B cell (primary cell): ENCODE results near the gene AQP6. TPM values are rescaled to one million over a fixed set of nuclear protein-coding genes. Genes with fewer than 3 reads are reported as not detected.

Experiments
- ATAC-seq: fragments of 200-7000 bp; cut with Tn5 transposase; one replicate; pipeline ENCODE4 v1.10.0; 2021; ENCODE audit warnings: low read depth, mild to moderate bottlenecking, moderate number of reproducible peaks, moderate library complexity
- CTCF ChIA-PET: fragments of 350-600 bp; sonication (Branson Sonifier 250); formaldehyde crosslinking; loops from one replicate; lab custom pipeline; 2021; ENCODE audit warnings: antibody characterized with exemption, inconsistent platforms; lab: Charles Lee
- POLR2A ChIA-PET: fragments of 350-600 bp; sonication (Branson Sonifier 250); formaldehyde crosslinking; loops from one replicate; lab custom pipeline; 2021; ENCODE audit warnings: antibody characterized with exemption; lab: Charles Lee
- DNase-seq: peaks from one replicate; pipeline ENCODE4 v3.0.0; 2013
- H2AFZ ChIP-seq: 2 replicates; pipeline ENCODE4 v1.6.1; 2012; ENCODE audit warnings: mild to moderate bottlenecking, low read depth, low read length; ENCODE audit not compliant: insufficient read depth, poor library complexity, severe bottlenecking
- H3K27ac ChIP-seq, 2 donors: 1 replicate in 1 of 2; 2 replicates in 1 of 2; pipeline ENCODE4 v1.5.1; 2012 to 2013; ENCODE audit warnings: low read length in 2 of 2, mild to moderate bottlenecking in 2 of 2, moderate library complexity in 1 of 2
- H3K27me3 ChIP-seq, 4 experiments: fragments of 200-600 bp in 1 of 4; sonication (generic) in 1 of 4; replicated peaks in 1 of 4; 1 replicate in 2 of 4; 2 replicates in 2 of 4; pipeline versions ENCODE4 v1.6.1 to v1.7.0; 2013 to 2016; ENCODE audit warnings: low read length in 3 of 4, mild to moderate bottlenecking in 2 of 4, mixed read lengths in 1 of 4, moderate library complexity in 1 of 4; ENCODE audit not compliant: insufficient read depth in 4 of 4, control insufficient read depth in 3 of 4; ENCODE audit errors: control extremely low read depth in 1 of 4
- H3K36me3 ChIP-seq, 2 experiments: replicated peaks in 1 of 2; 1 replicate in 1 of 2; 2 replicates in 1 of 2; pipeline versions ENCODE4 v1.6.1 to v1.7.1; 2013; ENCODE audit warnings: low read length in 1 of 2; ENCODE audit not compliant: insufficient read depth in 2 of 2, control insufficient read depth in 1 of 2; ENCODE audit errors: control extremely low read depth in 1 of 2, extremely low read depth in 1 of 2
- H3K4me1 ChIP-seq, 2 donors: fragments of 200-600 bp in 1 of 2; sonication (generic) in 1 of 2; 1 replicate in 1 of 2; 2 replicates in 1 of 2; pipeline versions ENCODE4 v1.5.1 to v1.6.1; 2013 to 2017; ENCODE audit warnings: low read length in 2 of 2; ENCODE audit not compliant: control insufficient read depth in 2 of 2, insufficient read depth in 2 of 2
- H3K4me2 ChIP-seq: replicated peaks from 2 replicates; pipeline ENCODE3; 2012; ENCODE audit warnings: mild to moderate bottlenecking, low read depth, low read length; ENCODE audit not compliant: poor library complexity, severe bottlenecking
- H3K4me3 ChIP-seq, 5 experiments: fragments of 200-600 bp in 1 of 5; sonication (generic) in 1 of 5; 1 replicate in 3 of 5; 2 replicates in 2 of 5; pipeline versions ENCODE4 v1.5.1 to v1.7.0; 2011 to 2016; ENCODE audit warnings: low read length in 4 of 5, mild to moderate bottlenecking in 4 of 5, low read depth in 2 of 5, control low read depth in 1 of 5, moderate library complexity in 1 of 5; ENCODE audit not compliant: insufficient read depth in 1 of 5; ENCODE audit errors: control extremely low read depth in 1 of 5, extremely low read depth in 1 of 5
- H3K79me2 ChIP-seq: fragments of 200-600 bp; sonication (generic); one replicate; pipeline ENCODE4 v1.6.0; 2016; ENCODE audit warnings: low read length; ENCODE audit not compliant: control insufficient read depth, insufficient read depth
- H3K9ac ChIP-seq: fragments of 200-600 bp; sonication (generic); 2 replicates; pipeline ENCODE4 v1.6.1; 2017; ENCODE audit warnings: mild to moderate bottlenecking, low read length, moderate library complexity
- H3K9me3 ChIP-seq, 3 donors: one replicate each; pipeline versions ENCODE4 v1.6.1 to v1.7.1; 2013; ENCODE audit warnings: low read length in 2 of 3; ENCODE audit not compliant: control insufficient read depth in 2 of 3, insufficient read depth in 1 of 3; ENCODE audit errors: control extremely low read depth in 1 of 3
- H4K20me1 ChIP-seq: 2 replicates; pipeline ENCODE4 v1.6.0; 2012; ENCODE audit warnings: mild to moderate bottlenecking, low read length; ENCODE audit not compliant: insufficient read depth, control insufficient read depth, poor library complexity, severe bottlenecking
- H3K27ac Mint-ChIP-seq: one replicate; pipeline ENCODE4 v1.8.0; 2021; ENCODE audit warnings: mixed read lengths
- H3K27me3 Mint-ChIP-seq: one replicate; pipeline ENCODE4 v1.8.0; 2021; ENCODE audit warnings: mixed read lengths
- H3K4me1 Mint-ChIP-seq: one replicate; pipeline ENCODE4 v1.8.0; 2021; ENCODE audit warnings: mixed read lengths
- H3K4me3 Mint-ChIP-seq: one replicate; pipeline ENCODE4 v1.8.0; 2021; ENCODE audit warnings: mixed read lengths
- H3K9me3 Mint-ChIP-seq: one replicate; pipeline ENCODE4 v1.8.0; 2022; ENCODE audit warnings: mixed read lengths; ENCODE audit not compliant: insufficient read depth
- EZH2 ChIP-seq: IDR thresholded peaks from 2 replicates; pipeline ENCODE4 v1.6.1; 2012; ENCODE audit warnings: borderline replicate concordance, low read depth, mild to moderate bottlenecking, moderate library complexity, low read length; ENCODE audit not compliant: insufficient read depth, poor library complexity, severe bottlenecking
- WGBS: methylation state at CpG from one replicate; pipeline ENCODE4 v1.1.5; 2013; ENCODE audit warnings: missing lambda C conversion rate; ENCODE audit not compliant: insufficient coverage; 5-methylcytosine and 5-hydroxymethylcytosine counted together
- intact Hi-C: fragments of 100-400 bp; cut with micrococcal nuclease; formaldehyde crosslinking; loops from one replicate; pipeline ENCODE4 v1.10.0; 2022
- polyA plus RNA-seq: library from polyadenylated mRNA; depleted of rRNA; stranded (reverse); fragments of >200 nt; gene quantifications from 2 replicates; pipeline ENCODE4 v1.2.3, GENCODE V29; 2012
- total RNA-seq, 2 donors: library from RNA; stranded (reverse); fragments of 120-200 nt in 1 of 2; gene quantifications; 1 replicate in 1 of 2; 2 replicates in 1 of 2; pipeline versions ENCODE4 v1.2.3 to v1.2.4, GENCODE V29; 2013 to 2022
- TF ChIP-seq, protein P1 (sequence below): fragments of 200-600 bp; IDR thresholded peaks from one replicate; pipeline ENCODE4 v1.8.0; 2022; ENCODE audit warnings: antibody characterized with exemption, mild to moderate bottlenecking

AQP6 gene
- total and polyA plus RNA-seq, 2 donors (not counting 1 experiment from before 2014, with no cell fraction given) = not detected

- Histone ChIP-seq H3K79me2 (no peaks in the 10 kb centered on the region), H4K20me1 (no peaks in the 10 kb centered on the region), H2AFZ (no peak overlapping the region), H3K27ac (no peak overlapping the region), H3K4me1 (no peaks in the 10 kb centered on the region), H3K9me3 (no peaks in the 10 kb centered on the region), H3K27me3 (no peaks in the 10 kb centered on the region), H3K4me3 (no peak overlapping the region), H3K36me3 (no peaks in the 10 kb centered on the region), H3K4me2 (no peak overlapping the region), H3K9ac (no peak overlapping the region)
- no peak overlapping the region for H3K4me3 Mint-ChIP-seq
- no peak for TF ChIP-seq EZH2
- TF ChIP-seq, protein P1, sequence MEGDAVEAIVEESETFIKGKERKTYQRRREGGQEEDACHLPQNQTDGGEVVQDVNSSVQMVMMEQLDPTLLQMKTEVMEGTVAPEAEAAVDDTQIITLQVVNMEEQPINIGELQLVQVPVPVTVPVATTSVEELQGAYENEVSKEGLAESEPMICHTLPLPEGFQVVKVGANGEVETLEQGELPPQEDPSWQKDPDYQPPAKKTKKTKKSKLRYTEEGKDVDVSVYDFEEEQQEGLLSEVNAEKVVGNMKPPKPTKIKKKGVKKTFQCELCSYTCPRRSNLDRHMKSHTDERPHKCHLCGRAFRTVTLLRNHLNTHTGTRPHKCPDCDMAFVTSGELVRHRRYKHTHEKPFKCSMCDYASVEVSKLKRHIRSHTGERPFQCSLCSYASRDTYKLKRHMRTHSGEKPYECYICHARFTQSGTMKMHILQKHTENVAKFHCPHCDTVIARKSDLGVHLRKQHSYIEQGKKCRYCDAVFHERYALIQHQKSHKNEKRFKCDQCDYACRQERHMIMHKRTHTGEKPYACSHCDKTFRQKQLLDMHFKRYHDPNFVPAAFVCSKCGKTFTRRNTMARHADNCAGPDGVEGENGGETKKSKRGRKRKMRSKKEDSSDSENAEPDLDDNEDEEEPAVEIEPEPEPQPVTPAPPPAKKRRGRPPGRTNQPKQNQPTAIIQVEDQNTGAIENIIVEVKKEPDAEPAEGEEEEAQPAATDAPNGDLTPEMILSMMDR = no peak
- no peaks in the 10 kb centered on the region for H3K9me3 Mint-ChIP-seq
- H3K27ac Mint-ChIP-seq = no peak overlapping the region
- intact Hi-C loops = no loop called here
- no peak for ATAC-seq
- peaks cover 19% of the 10 kb centered on the region for H3K27me3 Mint-ChIP-seq
- no peak for DNase-seq
- H3K4me1 Mint-ChIP-seq = no peaks in the 10 kb centered on the region
- POLR2A ChIA-PET = no interaction called here
- WGBS = 100% methylated on average over 2 of the region's 5 CpGs
- CTCF ChIA-PET = interaction anchor here (1.1 to 2.7 kb wide), 3 partner anchors 9 to 34 kb away, joined by 3 to 10 read pairs (median 5); no protein-coding TSS in a partner anchor
These were observed 39.0 kb upstream of the AQP6 start for GRCh38 chr12:49933796-49934195.

GRCh38 chr12:49934505-49934904, 38.2 kb upstream of the AQP6 start:
- Histone ChIP-seq H3K9me3 (no peaks in the 10 kb centered on the region), H3K4me1 (no peaks in the 10 kb centered on the region), H3K9ac (no peak overlapping the region), H3K27me3 (no peaks in the 10 kb centered on the region), H2AFZ (no peak overlapping the region), H3K4me3 (no peak overlapping the region), H3K27ac (no peak overlapping the region), H3K4me2 (no peak overlapping the region), H3K79me2 (no peaks in the 10 kb centered on the region), H3K36me3 (no peaks in the 10 kb centered on the region), H4K20me1 (no peaks in the 10 kb centered on the region)
- Mint-ChIP-seq H3K27ac (no peak overlapping the region), H3K4me3 (no peak overlapping the region), H3K27me3 (peaks cover 19% of the 10 kb centered on the region), H3K9me3 (no peaks in the 10 kb centered on the region), H3K4me1 (no peaks in the 10 kb centered on the region)
- DNase-seq = no peak
- no CpG with 5 or more reads among the region's 3 CpGs for WGBS
- ChIA-PET POLR2A (no interaction called here), CTCF (interaction anchor here (1.7 to 2.7 kb wide), 2 partner anchors 11 to 33 kb away, joined by 5 to 10 read pairs; no protein-coding TSS in a partner anchor)
- TF ChIP-seq, protein P1 = no peak
- TF ChIP-seq EZH2 = no peak
- intact Hi-C loops = no loop called here
- ATAC-seq = no peak
